Hepatocyte (in vitro differentiated cells): Measurements from ENCODE around the gene RAP1GAP2. TPM values are rescaled to one million over a fixed set of nuclear protein-coding genes. Genes with fewer than 3 reads are reported as not detected.

Experiments used
- DNase-seq: peaks from one replicate; pipeline ENCODE4 v3.0.0-alpha.2; 2016; ENCODE audit warnings: low spot score
- H2AFZ ChIP-seq: fragments of 200-600 bp; sonication (generic); 2 replicates; pipeline ENCODE4 v1.6.0; 2016; ENCODE audit warnings: antibody characterized with exemption, mild to moderate bottlenecking
- H3K27ac ChIP-seq: fragments of 200-600 bp; sonication (generic); 2 replicates; pipeline ENCODE4 v1.5.1; 2016; ENCODE audit warnings: mild to moderate bottlenecking
- H3K27me3 ChIP-seq: fragments of 200-600 bp; sonication (generic); 2 replicates; pipeline ENCODE4 v1.6.1; 2016
- H3K36me3 ChIP-seq: fragments of 200-600 bp; sonication (generic); replicated peaks from 2 replicates; pipeline ENCODE4 v1.5.1; 2016; ENCODE audit warnings: low read depth; ENCODE audit not compliant: insufficient read depth
- H3K4me1 ChIP-seq: fragments of 200-600 bp; sonication (generic); 2 replicates; pipeline ENCODE4 v1.5.1; 2016; ENCODE audit warnings: mild to moderate bottlenecking, moderate library complexity; ENCODE audit not compliant: insufficient read depth
- H3K4me2 ChIP-seq: fragments of 200-600 bp; sonication (generic); 2 replicates; pipeline ENCODE4 v1.6.0; 2016
- H3K4me3 ChIP-seq: fragments of 200-600 bp; sonication (generic); 2 replicates; pipeline ENCODE4 v1.5.1; 2016; ENCODE audit warnings: mild to moderate bottlenecking
- H3K79me2 ChIP-seq: fragments of 200-600 bp; sonication (generic); 2 replicates; pipeline ENCODE4 v1.6.0; 2017; ENCODE audit warnings: mild to moderate bottlenecking
- H3K9me2 ChIP-seq: fragments of 200-600 bp; sonication (generic); replicated peaks from 2 replicates; pipeline ENCODE4 v1.6.0; 2017; ENCODE audit warnings: mild to moderate bottlenecking; ENCODE audit not compliant: insufficient read depth
- H3K9me3 ChIP-seq: fragments of 200-600 bp; sonication (generic); 2 replicates; pipeline ENCODE4 v1.5.1; 2016; ENCODE audit warnings: low read depth, mild to moderate bottlenecking
- H4K20me1 ChIP-seq: fragments of 200-600 bp; sonication (generic); 2 replicates; pipeline ENCODE4 v1.6.0; 2016; ENCODE audit warnings: mild to moderate bottlenecking; ENCODE audit not compliant: insufficient read depth, poor library complexity, severe bottlenecking
- EZH2 ChIP-seq: fragments of 200-600 bp; sonication (generic); IDR thresholded peaks from 2 replicates; pipeline ENCODE4 v1.6.1; 2016; ENCODE audit warnings: antibody characterized with exemption, mild to moderate bottlenecking, borderline replicate concordance
- EZH2phosphoT487 ChIP-seq: fragments of 200-600 bp; sonication (generic); IDR thresholded peaks from one replicate; pipeline ENCODE4 v1.6.1; 2018; ENCODE audit warnings: antibody characterized with exemption, mild to moderate bottlenecking, low read depth, moderate library complexity; ENCODE audit not compliant: unreplicated experiment, severe bottlenecking
- WGBS: methylation state at CpG from one replicate; pipeline ENCODE4 v1.1.6; 2016; ENCODE audit warnings: low lambda C conversion rate; ENCODE audit errors: missing lambda C conversion rate; 5-methylcytosine and 5-hydroxymethylcytosine counted together
- polyA plus RNA-seq: library from polyadenylated mRNA; unstranded; fragments of >200 nt; fragmentation: Nextera tagmentation; extraction: Ambion mirVana; gene quantifications from 2 replicates; pipeline ENCODE4 v1.2.1, GENCODE V29; 2016
- total RNA-seq: library from RNA; depleted of rRNA; stranded (reverse); fragments of >200 nt; gene quantifications from 2 replicates; pipeline ENCODE4 v1.2.3, GENCODE V29; 2014
- TF ChIP-seq, protein P1 (sequence below): fragments of 200-600 bp; sonication (generic); IDR thresholded peaks from 2 replicates; pipeline ENCODE4 v1.5.1; 2016; ENCODE audit warnings: antibody characterized with exemption, mild to moderate bottlenecking; ENCODE audit not compliant: poor library complexity

Gene RAP1GAP2
- total and polyA plus RNA-seq, 2 experiments from 2014 or later: 3.0 to 10.0 TPM

DNA sequence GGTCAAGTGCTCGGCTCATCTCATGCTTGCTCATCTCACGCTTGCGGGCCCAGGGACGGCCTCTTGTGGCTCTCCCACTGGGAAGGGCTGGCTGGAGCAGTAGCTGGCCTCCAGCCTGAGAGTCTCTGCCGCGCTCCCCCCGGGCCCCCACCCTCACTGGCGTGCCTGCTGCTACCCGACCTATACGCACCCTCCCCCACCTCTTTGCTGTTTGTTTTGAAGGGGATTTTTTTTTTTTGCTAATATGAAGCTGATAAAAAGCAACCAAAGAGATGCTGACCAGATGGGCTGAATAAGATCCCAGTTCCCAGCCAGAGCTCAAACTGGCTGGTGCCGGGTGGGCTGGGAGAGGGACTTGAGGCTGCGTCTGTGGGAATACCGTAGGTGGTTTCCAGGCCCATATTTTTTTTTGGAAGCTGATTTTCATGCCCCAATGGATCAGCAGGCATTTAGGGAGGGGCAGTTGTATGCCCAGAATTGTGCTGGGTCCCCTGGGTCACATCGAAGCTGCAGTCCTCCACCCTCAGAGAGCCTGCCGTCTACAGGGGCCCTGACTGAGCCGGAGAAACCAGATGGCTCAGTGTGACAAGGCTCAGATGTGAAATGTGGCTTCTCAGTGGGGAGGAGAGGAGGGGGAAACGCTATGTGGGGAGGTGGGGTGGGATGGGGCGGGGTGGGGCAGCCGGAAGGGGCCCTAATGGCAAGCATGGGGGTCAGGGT, 115.0 kb downstream of the RAP1GAP2 start:
- Histone ChIP-seq H3K4me1 (no peaks in the 10 kb centered on the region), H4K20me1 (no peaks in the 10 kb centered on the region), H3K27me3 (no peaks in the 10 kb centered on the region), H3K36me3 (no peaks in the 10 kb centered on the region), H3K4me3 (no peak overlapping the region), H3K4me2 (no peak overlapping the region), H2AFZ (no peak overlapping the region), H3K27ac (no peak overlapping the region), H3K9me3 (no peaks in the 10 kb centered on the region), H3K79me2 (no peaks in the 10 kb centered on the region), H3K9me2 (no peaks in the 10 kb centered on the region)
- 70% methylated on average over 17 of the region's 19 CpGs for WGBS
- peak; percentile 7 for DNase-seq
- TF ChIP-seq, protein P1, sequence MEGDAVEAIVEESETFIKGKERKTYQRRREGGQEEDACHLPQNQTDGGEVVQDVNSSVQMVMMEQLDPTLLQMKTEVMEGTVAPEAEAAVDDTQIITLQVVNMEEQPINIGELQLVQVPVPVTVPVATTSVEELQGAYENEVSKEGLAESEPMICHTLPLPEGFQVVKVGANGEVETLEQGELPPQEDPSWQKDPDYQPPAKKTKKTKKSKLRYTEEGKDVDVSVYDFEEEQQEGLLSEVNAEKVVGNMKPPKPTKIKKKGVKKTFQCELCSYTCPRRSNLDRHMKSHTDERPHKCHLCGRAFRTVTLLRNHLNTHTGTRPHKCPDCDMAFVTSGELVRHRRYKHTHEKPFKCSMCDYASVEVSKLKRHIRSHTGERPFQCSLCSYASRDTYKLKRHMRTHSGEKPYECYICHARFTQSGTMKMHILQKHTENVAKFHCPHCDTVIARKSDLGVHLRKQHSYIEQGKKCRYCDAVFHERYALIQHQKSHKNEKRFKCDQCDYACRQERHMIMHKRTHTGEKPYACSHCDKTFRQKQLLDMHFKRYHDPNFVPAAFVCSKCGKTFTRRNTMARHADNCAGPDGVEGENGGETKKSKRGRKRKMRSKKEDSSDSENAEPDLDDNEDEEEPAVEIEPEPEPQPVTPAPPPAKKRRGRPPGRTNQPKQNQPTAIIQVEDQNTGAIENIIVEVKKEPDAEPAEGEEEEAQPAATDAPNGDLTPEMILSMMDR: no peak
- TF ChIP-seq EZH2: no peak
- no peak for TF ChIP-seq EZH2phosphoT487

- 79% methylated on average over 10 of the region's 10 CpGs for WGBS
- Histone ChIP-seq H2AFZ (no peak overlapping the region), H3K4me3 (no peak overlapping the region), H3K27ac (no peak overlapping the region), H3K79me2 (no peaks in the 10 kb centered on the region), H3K9me3 (no peaks in the 10 kb centered on the region), H3K27me3 (no peaks in the 10 kb centered on the region), H3K36me3 (no peaks in the 10 kb centered on the region), H4K20me1 (no peaks in the 10 kb centered on the region), H3K4me1 (no peaks in the 10 kb centered on the region), H3K4me2 (no peak overlapping the region), H3K9me2 (no peaks in the 10 kb centered on the region)
- DNase-seq: no peak
- TF ChIP-seq EZH2 (no peak), EZH2phosphoT487 (no peak)
- TF ChIP-seq, protein P1: no peak
Measured at GRCh38 chr17:2911755-2912111, 115.5 kb downstream of the RAP1GAP2 start.

GRCh38 chr17:2912754-2913153, 116.5 kb downstream of the RAP1GAP2 start:
- H3K27ac ChIP-seq: no peak overlapping the region
- no peaks in the 10 kb centered on the region for H3K9me3 ChIP-seq
- no peaks in the 10 kb centered on the region for H3K9me2 ChIP-seq
- no peaks in the 10 kb centered on the region for H3K27me3 ChIP-seq
- H3K4me2 ChIP-seq: no peak overlapping the region
- no peak for TF ChIP-seq EZH2
- no peak for TF ChIP-seq EZH2phosphoT487
- TF ChIP-seq, protein P1: no peak
- no peaks in the 10 kb centered on the region for H3K79me2 ChIP-seq
- DNase-seq: no peak
- H4K20me1 ChIP-seq: no peaks in the 10 kb centered on the region
- H2AFZ ChIP-seq: no peak overlapping the region
- H3K4me3 ChIP-seq: no peak overlapping the region
- no peaks in the 10 kb centered on the region for H3K4me1 ChIP-seq
- no peaks in the 10 kb centered on the region for H3K36me3 ChIP-seq
